BE2C (cell line): ENCODE measurements around the gene ITGB5.
A peak's percentile ranks its signal among the peaks of the same experiment; 100 is the strongest.

Source experiments
- DNase-seq: peaks from one replicate; pipeline ENCODE4 v3.0.0-alpha.2; 2020
- H3K27me3 ChIP-seq: fragments of 250-450 bp; sonication (Bioruptor Pico); 2 replicates; pipeline ENCODE4 v1.5.1; 2020; ENCODE audit warnings: mild to moderate bottlenecking
- H3K36me3 ChIP-seq: fragments of 250-450 bp; sonication (Bioruptor Pico); 2 replicates; pipeline ENCODE4 v1.5.1; 2020; ENCODE audit warnings: mild to moderate bottlenecking
- H3K4me1 ChIP-seq: fragments of 250-450 bp; sonication (Bioruptor Pico); 2 replicates; pipeline ENCODE4 v1.5.1; 2020
- H3K4me3 ChIP-seq: 2 replicates; pipeline ENCODE4 v1.5.1; 2011; ENCODE audit warnings: low read depth, low read length
- H3K9me3 ChIP-seq: fragments of 250-450 bp; sonication (Bioruptor Pico); 2 replicates; pipeline ENCODE4 v1.5.1; 2020
- TF ChIP-seq, protein P1 (sequence below): IDR thresholded peaks from 2 replicates; pipeline ENCODE4 v1.5.1; 2012; ENCODE audit warnings: mild to moderate bottlenecking, low read depth, low read length

ITGB5 gene

GRCh38 chr3:124805671-124806070, 81.5 kb downstream of the ITGB5 start:
- H3K9me3 ChIP-seq: no peaks in the 10 kb centered on the region
- no peak overlapping the region for H3K4me3 ChIP-seq
- no peak for DNase-seq
- peaks cover 21% of the 10 kb centered on the region for H3K4me1 ChIP-seq
- H3K36me3 ChIP-seq: no peaks in the 10 kb centered on the region; the same call in 1 of the 2 replicates
- H3K27me3 ChIP-seq: no peaks in the 10 kb centered on the region
- TF ChIP-seq, protein P1, sequence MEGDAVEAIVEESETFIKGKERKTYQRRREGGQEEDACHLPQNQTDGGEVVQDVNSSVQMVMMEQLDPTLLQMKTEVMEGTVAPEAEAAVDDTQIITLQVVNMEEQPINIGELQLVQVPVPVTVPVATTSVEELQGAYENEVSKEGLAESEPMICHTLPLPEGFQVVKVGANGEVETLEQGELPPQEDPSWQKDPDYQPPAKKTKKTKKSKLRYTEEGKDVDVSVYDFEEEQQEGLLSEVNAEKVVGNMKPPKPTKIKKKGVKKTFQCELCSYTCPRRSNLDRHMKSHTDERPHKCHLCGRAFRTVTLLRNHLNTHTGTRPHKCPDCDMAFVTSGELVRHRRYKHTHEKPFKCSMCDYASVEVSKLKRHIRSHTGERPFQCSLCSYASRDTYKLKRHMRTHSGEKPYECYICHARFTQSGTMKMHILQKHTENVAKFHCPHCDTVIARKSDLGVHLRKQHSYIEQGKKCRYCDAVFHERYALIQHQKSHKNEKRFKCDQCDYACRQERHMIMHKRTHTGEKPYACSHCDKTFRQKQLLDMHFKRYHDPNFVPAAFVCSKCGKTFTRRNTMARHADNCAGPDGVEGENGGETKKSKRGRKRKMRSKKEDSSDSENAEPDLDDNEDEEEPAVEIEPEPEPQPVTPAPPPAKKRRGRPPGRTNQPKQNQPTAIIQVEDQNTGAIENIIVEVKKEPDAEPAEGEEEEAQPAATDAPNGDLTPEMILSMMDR: no peak

- H3K27me3 ChIP-seq: no peaks in the 10 kb centered on the region
- no peaks in the 10 kb centered on the region for H3K9me3 ChIP-seq
- H3K4me3 ChIP-seq: no peak overlapping the region
- TF ChIP-seq, protein P1: no peak
- H3K4me1 ChIP-seq: peaks cover 25% of the 10 kb centered on the region
- no peaks in the 10 kb centered on the region; the same call in 1 of the 2 replicates for H3K36me3 ChIP-seq
- DNase-seq: no peak
Observed at GRCh38 chr3:124804875-124805274, 82.3 kb downstream of the ITGB5 start.

DNA sequence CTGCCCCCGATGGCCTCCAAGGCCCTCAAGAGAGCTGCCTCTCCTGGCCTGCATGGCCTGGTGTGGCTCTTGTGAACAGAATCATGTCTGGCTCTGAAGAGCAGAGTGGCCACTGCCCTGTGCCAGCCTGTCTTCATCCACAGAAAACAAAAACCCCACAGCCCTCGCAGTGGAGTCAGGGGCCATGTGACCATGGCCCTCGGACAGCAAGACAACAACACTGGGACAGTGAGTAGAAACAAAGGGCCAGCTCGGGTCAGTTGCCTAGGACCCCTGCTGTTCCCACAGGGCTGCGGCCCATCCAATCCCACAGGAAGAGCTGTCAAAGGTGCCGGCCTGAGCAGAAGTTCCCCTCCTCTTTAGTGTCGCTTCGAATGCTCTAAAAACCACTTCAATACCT, 84.5 kb downstream of the ITGB5 start:
- no peaks in the 10 kb centered on the region for H3K9me3 ChIP-seq
- no peaks in the 10 kb centered on the region for H3K36me3 ChIP-seq
- H3K27me3 ChIP-seq: no peaks in the 10 kb centered on the region
- H3K4me3 ChIP-seq: no peak overlapping the region
- H3K4me1 ChIP-seq: peaks cover 18% of the 10 kb centered on the region
- no peak for DNase-seq
- TF ChIP-seq, protein P1: no peak

- TF ChIP-seq, protein P1: no peak
- DNase-seq: no peak
- Histone ChIP-seq H3K4me3 (no peak overlapping the region), H3K9me3 (no peaks in the 10 kb centered on the region), H3K36me3 (no peaks in the 10 kb centered on the region), H3K27me3 (no peaks in the 10 kb centered on the region), H3K4me1 (peaks cover 18% of the 10 kb centered on the region)
Observed at GRCh38 chr3:124802061-124802698, 85.0 kb downstream of the ITGB5 start.

- Histone ChIP-seq H3K36me3 (no peaks in the 10 kb centered on the region; the same call in 1 of the 2 replicates), H3K4me1 (peaks cover 14% of the 10 kb centered on the region), H3K27me3 (no peaks in the 10 kb centered on the region), H3K9me3 (no peaks in the 10 kb centered on the region), H3K4me3 (no peak overlapping the region)
- peak; percentile 64 for DNase-seq
- TF ChIP-seq, protein P1: no peak; the same call in 1 of the 2 replicates
Observed at GRCh38 chr3:124800511-124801258, 86.5 kb downstream of the ITGB5 start.

GRCh38 chr3:124800076-124800475, 87.1 kb downstream of the ITGB5 start:
- no peak overlapping the region for H3K4me3 ChIP-seq
- no peaks in the 10 kb centered on the region for H3K9me3 ChIP-seq
- no peaks in the 10 kb centered on the region; the same call in 1 of the 2 replicates for H3K36me3 ChIP-seq
- DNase-seq: no peak
- H3K27me3 ChIP-seq: no peaks in the 10 kb centered on the region
- H3K4me1 ChIP-seq: peaks cover 14% of the 10 kb centered on the region
- TF ChIP-seq, protein P1: no peak
